CD4-positive, alpha-beta T cell (primary cell): ENCODE measurements around the gene PPM1H. TPM values are rescaled to one million over a fixed set of nuclear protein-coding genes. Genes with fewer than 3 reads are reported as not detected.

Experiments
- ATAC-seq: fragments of 200-7000 bp; cut with Tn5 transposase; one replicate; pipeline ENCODE4 v1.10.0; 2022; ENCODE audit warnings: mild to moderate bottlenecking; ENCODE audit not compliant: poor library complexity
- CTCF ChIA-PET: fragments of 350-600 bp; sonication (Branson Sonifier 250); formaldehyde crosslinking; loops from one replicate; lab custom pipeline; 2021; ENCODE audit warnings: antibody characterized with exemption, inconsistent platforms; lab: Charles Lee
- POLR2A ChIA-PET: fragments of 350-600 bp; sonication (Branson Sonifier 250); formaldehyde crosslinking; loops from one replicate; lab custom pipeline; 2021; ENCODE audit warnings: antibody characterized with exemption, inconsistent platforms; lab: Charles Lee
- DNase-seq, 14 experiments: peaks; one replicate each; pipeline ENCODE4 v3.0.0-alpha.2; 2013 to 2020; ENCODE audit warnings: mixed read lengths in 2 of 14
- H3K27ac ChIP-seq, 2 donors: one replicate each; pipeline versions ENCODE4 v1.5.1 to v1.7.0; 2013; ENCODE audit warnings: low read length in 2 of 2, low read depth in 1 of 2, mild to moderate bottlenecking in 1 of 2
- H3K27me3 ChIP-seq, 2 experiments: 1 replicate in 1 of 2; 2 replicates in 1 of 2; pipeline versions ENCODE4 v1.6.1 to v1.7.0; 2013; ENCODE audit warnings: low read length in 2 of 2, control low read depth in 1 of 2, mild to moderate bottlenecking in 1 of 2, moderate library complexity in 1 of 2; ENCODE audit not compliant: insufficient read depth in 2 of 2, control insufficient read depth in 1 of 2
- H3K36me3 ChIP-seq: one replicate; pipeline ENCODE4 v1.6.1; 2013; ENCODE audit warnings: low read length, control low read depth; ENCODE audit not compliant: insufficient read depth
- H3K4me1 ChIP-seq: one replicate; pipeline ENCODE4 v1.6.1; 2013; ENCODE audit warnings: low read length, control low read depth; ENCODE audit not compliant: insufficient read depth
- H3K4me3 ChIP-seq: one replicate; pipeline ENCODE4 v1.5.1; 2013; ENCODE audit warnings: mild to moderate bottlenecking, low read length, moderate library complexity
- H3K9me3 ChIP-seq, 2 experiments: 1 replicate in 1 of 2; 2 replicates in 1 of 2; pipeline versions ENCODE4 v1.6.1 to v1.7.0; 2013; ENCODE audit warnings: low read length in 2 of 2, mild to moderate bottlenecking in 2 of 2, control low read depth in 1 of 2, moderate library complexity in 1 of 2; ENCODE audit not compliant: control insufficient read depth in 1 of 2, insufficient read depth in 1 of 2
- H3K27ac Mint-ChIP-seq: one replicate; pipeline ENCODE4 v1.8.0; 2020; ENCODE audit warnings: mixed read lengths
- H3K27me3 Mint-ChIP-seq: one replicate; pipeline ENCODE4 v1.8.0; 2021; ENCODE audit warnings: mixed read lengths
- H3K36me3 Mint-ChIP-seq: one replicate; pipeline ENCODE4 v1.8.0; 2021; ENCODE audit warnings: low read depth, mixed read lengths
- H3K4me1 Mint-ChIP-seq: one replicate; pipeline ENCODE4 v1.8.0; 2021; ENCODE audit warnings: low read depth, mixed read lengths
- H3K4me3 Mint-ChIP-seq: one replicate; pipeline ENCODE4 v1.8.0; 2020; ENCODE audit warnings: mild to moderate bottlenecking, mixed read lengths
- H3K9me3 Mint-ChIP-seq: one replicate; pipeline ENCODE4 v1.8.0; 2020; ENCODE audit warnings: mixed read lengths
- CTCF ChIP-seq: fragments of 200-600 bp; IDR thresholded peaks from one replicate; pipeline ENCODE4 v1.8.0; 2022; ENCODE audit warnings: antibody characterized with exemption, mild to moderate bottlenecking
- intact Hi-C, 2 experiments: fragments of 100-400 bp; cut with DNase I in 1 of 2; cut with micrococcal nuclease in 1 of 2; formaldehyde crosslinking; loops; one replicate each; pipeline versions ENCODE4 v1.15.1 to v1.9.0; 2023 to 2025; cut with DNase I, micrococcal nuclease
- total RNA-seq, 174 experiments: library from RNA in 2 of 174; stranded (reverse) in 2 of 174; gene quantifications; one replicate each; pipeline ENCODE4 v1.2.3 and lab custom pipeline; 2021 to 2026

PPM1H gene
- total RNA-seq, 2 experiments from 2014 or later = not detected

- Mint-ChIP-seq H3K36me3 (no peaks in the 10 kb centered on the region), H3K9me3 (no peaks in the 10 kb centered on the region), H3K4me1 (no peaks in the 10 kb centered on the region), H3K4me3 (no peak overlapping the region), H3K27ac (no peak overlapping the region), H3K27me3 (peaks cover 17% of the 10 kb centered on the region)
- H3K4me3 ChIP-seq = no peak overlapping the region
- CTCF ChIA-PET = no interaction called here
- ATAC-seq = no peak
- DNase-seq = no peak
- no peaks in the 10 kb centered on the region for H3K9me3 ChIP-seq
- H3K27ac ChIP-seq = no peak overlapping the region
- no peaks in the 10 kb centered on the region for H3K4me1 ChIP-seq
- H3K27me3 ChIP-seq = no peaks in the 10 kb centered on the region
- POLR2A ChIA-PET = no interaction called here
- intact Hi-C loops = no loop called here
- no peak for TF ChIP-seq CTCF
- no peaks in the 10 kb centered on the region for H3K36me3 ChIP-seq
Measured at GRCh38 chr12:62684570-62685295, 250.2 kb downstream of the PPM1H start.

- H3K27ac Mint-ChIP-seq = no peak overlapping the region
- Histone ChIP-seq H3K36me3 (no peaks in the 10 kb centered on the region), H3K4me1 (no peaks in the 10 kb centered on the region), H3K4me3 (no peak overlapping the region), H3K27ac (no peak overlapping the region), H3K27me3 (no peaks in the 10 kb centered on the region), H3K9me3 (no peaks in the 10 kb centered on the region)
- ChIA-PET CTCF (no interaction called here), POLR2A (no interaction called here)
- H3K27me3 Mint-ChIP-seq = peaks cover 17% of the 10 kb centered on the region
- intact Hi-C loops = no loop called here
- TF ChIP-seq CTCF = no peak
- no peak overlapping the region for H3K4me3 Mint-ChIP-seq
- no peaks in the 10 kb centered on the region for H3K4me1 Mint-ChIP-seq
- no peaks in the 10 kb centered on the region for H3K9me3 Mint-ChIP-seq
- ATAC-seq (no peak), DNase-seq (no peak)
- H3K36me3 Mint-ChIP-seq = no peaks in the 10 kb centered on the region
Measured at GRCh38 chr12:62683776-62684569, 251.0 kb downstream of the PPM1H start.

- no peaks in the 10 kb centered on the region for H3K36me3 ChIP-seq
- intact Hi-C loops = no loop called here
- no peak overlapping the region for H3K27ac ChIP-seq
- no peaks in the 10 kb centered on the region for H3K9me3 Mint-ChIP-seq
- no peak overlapping the region for H3K4me3 ChIP-seq
- H3K4me1 ChIP-seq = no peaks in the 10 kb centered on the region
- no peak overlapping the region for H3K27ac Mint-ChIP-seq
- peaks cover 0 to 11% of the 10 kb centered on the region in 2 experiments for H3K9me3 ChIP-seq
- ChIA-PET CTCF (no interaction called here), POLR2A (no interaction called here)
- H3K4me3 Mint-ChIP-seq = no peak overlapping the region
- H3K36me3 Mint-ChIP-seq = no peaks in the 10 kb centered on the region
- ATAC-seq (no peak), DNase-seq (no peak)
- H3K27me3 Mint-ChIP-seq = peaks cover 17% of the 10 kb centered on the region
- no peak for TF ChIP-seq CTCF
- H3K27me3 ChIP-seq = peaks cover 0 to 2% of the 10 kb centered on the region in 2 experiments
- no peaks in the 10 kb centered on the region for H3K4me1 Mint-ChIP-seq
Measured at GRCh38 chr12:62681306-62681705, 253.6 kb downstream of the PPM1H start.
